ENCODE results near the gene MTG2.

The MTG2 gene

GRCh38 chr20:62163485-62163865 is 19.4 kb upstream of the MTG2 start:
- no peak for DNase-seq (ENCODE audit: low read depth)

GRCh38 chr20:62163986-62164762 is 18.7 kb upstream of the MTG2 start:
- DNase-seq (ENCODE audit: low read depth): no peak

GRCh38 chr20:62164879-62165761 is 17.7 kb upstream of the MTG2 start:
- no peak for DNase-seq (ENCODE audit: low read depth)

DNA sequence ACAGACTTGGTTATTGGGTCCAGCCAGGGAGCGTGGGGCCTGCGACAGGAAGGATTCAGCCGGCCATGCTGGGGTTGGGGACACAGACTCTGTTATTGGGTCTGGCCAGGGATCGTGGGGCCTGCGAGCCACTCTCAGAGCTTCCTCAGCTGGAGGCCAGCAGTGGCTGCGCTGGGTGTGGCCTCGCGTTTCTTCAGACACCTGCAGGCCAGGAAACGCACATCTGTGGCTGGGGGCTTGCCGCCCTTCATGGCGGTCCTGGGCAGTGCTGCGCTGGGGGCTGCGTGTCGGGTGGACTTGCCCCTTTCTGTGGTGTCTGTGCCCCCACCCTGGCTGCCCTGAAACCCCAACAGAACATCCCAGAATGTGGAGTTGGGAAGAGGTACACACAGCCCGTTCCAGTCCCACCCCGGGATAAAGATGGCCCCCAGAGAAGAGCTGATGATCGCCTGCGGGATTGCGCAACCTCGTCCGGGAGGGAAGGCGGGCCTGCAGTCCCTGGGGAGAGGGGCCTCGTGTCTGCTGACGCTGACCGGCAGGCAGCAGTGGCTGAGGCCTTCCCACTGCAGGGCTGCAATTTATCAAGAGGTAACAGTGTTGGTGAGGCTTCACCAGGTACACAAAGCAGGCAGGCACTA is 16.9 kb upstream of the MTG2 start:
- no peak for DNase-seq (ENCODE audit: low read depth)

DNA sequence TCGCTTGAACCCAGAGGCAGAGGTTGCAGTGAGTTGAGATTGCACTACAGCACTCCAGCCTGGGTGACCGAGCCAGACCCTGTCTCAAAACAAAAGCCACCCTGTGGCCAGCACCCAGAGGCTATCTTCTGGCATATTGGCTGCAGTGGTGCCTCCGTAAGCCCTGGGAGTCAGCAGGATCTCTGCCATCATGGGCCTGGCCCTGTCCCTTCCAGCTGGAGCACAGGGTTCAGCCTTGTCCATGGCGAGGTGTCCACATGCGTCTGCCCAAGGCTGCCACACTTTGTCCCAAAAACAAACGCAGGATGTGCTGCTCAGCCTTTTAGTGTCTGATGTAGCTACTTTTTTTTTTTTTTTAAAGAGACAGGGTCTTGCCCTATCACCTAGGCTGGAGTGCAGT is 15.4 kb upstream of the MTG2 start:
- DNase-seq (ENCODE audit: low read depth): no peak

- no peak for DNase-seq (ENCODE audit: low read depth)
Observed at GRCh38 chr20:62168061-62168460, 14.8 kb upstream of the MTG2 start.

DNA sequence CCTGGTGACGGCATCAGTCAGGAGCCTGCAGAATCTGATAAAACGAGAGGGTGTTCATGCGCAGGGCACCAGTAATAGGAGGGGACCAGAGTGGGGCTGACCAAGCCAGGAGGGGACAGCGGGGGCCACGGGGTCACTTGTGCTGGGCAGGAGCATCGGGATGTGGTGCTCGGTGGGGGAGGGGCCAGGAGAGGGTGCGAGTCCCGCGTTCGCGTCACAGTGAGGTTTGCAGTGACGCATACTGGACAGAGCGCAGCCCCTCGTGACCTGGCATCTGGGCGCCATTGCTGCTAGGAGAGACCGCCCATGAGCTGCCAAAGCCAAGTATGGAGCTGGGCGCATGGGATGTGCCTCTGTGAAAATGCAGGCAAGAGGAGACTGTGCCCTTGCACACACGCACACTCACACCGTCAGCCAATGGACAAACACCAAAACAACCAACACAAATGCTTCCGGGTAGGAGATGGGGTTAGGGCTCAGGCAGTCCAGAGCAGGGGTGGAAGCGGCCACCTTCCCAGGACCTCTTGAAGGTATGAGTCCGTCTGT is 13.9 kb upstream of the MTG2 start:
- no peak for DNase-seq (ENCODE audit: low read depth)

- no peak for DNase-seq (ENCODE audit: low read depth)
Observed at GRCh38 chr20:62170536-62170935, 12.3 kb upstream of the MTG2 start.

- no peak for DNase-seq (ENCODE audit: low read depth)
Observed at GRCh38 chr20:62171245-62171644, 11.6 kb upstream of the MTG2 start.

DNA sequence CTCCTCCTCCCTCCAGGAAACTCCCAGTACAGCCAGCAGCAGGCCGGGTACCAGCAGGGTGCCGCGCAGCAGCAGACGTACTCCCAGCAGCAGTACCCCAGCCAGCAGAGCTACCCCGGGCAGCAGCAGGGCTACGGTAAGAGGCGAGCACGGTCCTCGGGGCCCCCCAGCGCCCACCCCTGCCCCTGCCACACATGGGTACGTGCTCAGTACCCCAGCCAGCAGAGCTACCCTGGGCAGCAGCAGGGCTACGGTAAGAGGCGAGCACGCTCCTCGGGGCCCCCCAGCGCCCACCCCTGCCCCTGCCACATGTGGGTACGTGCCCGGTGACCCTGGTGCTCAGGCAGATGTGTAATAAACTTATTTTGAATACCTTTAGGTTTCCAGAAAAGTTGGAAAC is 10.2 kb upstream of the MTG2 start:
- DNase-seq (ENCODE audit: low read depth): no peak

- DNase-seq (ENCODE audit: low read depth): no peak
Observed at GRCh38 chr20:62174021-62174804, 8.6 kb upstream of the MTG2 start.

DNA sequence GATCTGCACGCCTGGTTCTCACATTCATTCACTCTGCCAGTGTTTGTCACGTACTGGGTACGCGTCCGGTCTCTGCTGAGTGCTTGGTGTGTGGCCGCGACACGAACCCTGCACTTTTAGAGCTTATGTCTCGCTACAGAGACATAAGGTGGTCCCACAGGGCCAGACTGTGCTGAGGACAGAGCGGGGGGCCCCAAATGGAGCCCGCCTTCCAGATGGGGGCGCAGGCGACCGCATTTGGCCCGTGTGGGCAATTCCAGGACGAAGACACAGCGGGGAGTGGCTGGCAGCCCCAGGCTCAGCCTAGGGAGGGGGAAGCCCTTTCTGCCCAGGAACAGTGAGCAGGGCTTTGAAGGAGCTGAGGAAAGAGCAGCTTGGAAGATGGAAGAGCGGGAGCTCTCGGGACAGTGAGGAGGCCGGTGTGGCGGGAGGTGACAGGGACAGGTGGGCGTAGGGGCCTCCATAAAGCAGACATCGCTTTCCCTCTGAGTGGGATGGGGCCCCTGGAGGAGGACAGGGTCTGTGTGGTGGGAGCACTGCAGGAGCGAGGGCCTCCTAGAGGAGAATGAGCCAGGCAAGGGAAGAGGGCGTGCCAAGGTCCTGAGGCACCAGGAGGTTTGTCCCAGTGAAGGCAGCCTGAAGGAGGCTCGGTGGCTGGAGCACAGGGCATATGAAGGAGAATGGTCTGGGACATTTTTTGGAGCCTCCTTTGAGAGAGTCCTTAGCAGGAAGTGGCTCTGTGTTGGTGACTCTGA is 7.8 kb upstream of the MTG2 start:
- no peak for DNase-seq (ENCODE audit: low read depth)

GRCh38 chr20:62175711-62176110 is 7.1 kb upstream of the MTG2 start:
- DNase-seq (ENCODE audit: low read depth): no peak

- DNase-seq (ENCODE audit: low read depth): no peak
Observed at GRCh38 chr20:62176866-62177265, 6.0 kb upstream of the MTG2 start.

GRCh38 chr20:62177307-62177706 is 5.5 kb upstream of the MTG2 start:
- no peak for DNase-seq (ENCODE audit: low read depth)

DNA sequence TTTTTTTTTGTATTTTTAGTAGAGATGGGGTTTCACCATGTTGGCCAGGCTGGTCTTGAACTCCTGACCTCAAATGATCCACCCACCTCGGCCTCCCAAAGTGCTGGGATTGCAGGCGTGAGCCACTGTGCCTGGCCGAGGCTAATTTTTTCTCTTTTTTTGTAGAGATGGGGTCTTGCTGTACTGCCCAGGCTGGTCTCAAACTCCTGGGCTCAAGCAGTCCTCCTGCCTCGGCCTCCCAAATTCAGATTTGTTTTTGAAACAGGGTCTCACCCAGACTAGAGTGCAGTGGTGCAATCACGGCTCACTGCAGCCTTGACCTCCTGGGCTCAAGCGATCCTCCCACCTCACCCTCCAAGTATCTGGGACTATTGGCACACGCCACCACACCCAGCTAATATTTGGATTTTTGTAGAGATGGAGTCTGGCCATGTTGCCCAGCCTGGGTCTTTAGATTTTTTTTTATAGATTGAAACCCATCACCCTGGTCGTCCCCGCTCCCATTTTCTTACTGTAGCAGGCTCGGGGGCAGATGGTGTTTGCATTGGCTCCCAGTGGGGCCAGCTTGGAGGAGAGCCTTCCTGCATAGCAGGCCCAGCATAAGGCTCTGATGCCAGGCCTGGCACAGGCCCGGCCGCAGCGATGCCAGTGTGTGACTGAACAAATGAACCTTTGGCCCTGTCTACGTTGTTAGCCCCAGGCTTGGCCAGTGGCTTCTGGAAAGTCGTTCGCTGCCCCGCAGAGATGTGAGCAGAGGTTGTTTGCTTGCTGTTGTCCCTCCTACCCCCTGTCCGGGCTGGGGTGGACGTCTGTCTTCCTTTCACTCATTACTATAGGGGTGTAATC is 4.3 kb upstream of the MTG2 start:
- no peak for DNase-seq (ENCODE audit: low read depth)

DNA sequence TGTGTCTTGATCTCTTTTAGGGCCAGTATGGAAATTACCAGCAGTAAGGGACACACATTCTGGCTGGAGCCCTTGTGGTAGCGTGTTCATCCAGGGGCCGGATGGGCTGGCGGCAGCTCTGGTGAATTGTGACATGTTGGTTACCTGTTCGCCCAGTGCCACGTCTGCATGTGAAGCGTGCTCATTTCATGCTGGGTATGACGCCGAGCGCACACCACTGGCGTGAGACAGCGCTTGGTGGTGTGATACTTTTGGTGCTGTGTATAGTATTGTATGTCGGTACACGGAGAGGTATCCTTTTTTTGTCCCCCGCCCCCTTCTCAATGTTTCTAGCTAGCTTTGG is 3.7 kb upstream of the MTG2 start:
- no peak for DNase-seq (ENCODE audit: low read depth)

DNA sequence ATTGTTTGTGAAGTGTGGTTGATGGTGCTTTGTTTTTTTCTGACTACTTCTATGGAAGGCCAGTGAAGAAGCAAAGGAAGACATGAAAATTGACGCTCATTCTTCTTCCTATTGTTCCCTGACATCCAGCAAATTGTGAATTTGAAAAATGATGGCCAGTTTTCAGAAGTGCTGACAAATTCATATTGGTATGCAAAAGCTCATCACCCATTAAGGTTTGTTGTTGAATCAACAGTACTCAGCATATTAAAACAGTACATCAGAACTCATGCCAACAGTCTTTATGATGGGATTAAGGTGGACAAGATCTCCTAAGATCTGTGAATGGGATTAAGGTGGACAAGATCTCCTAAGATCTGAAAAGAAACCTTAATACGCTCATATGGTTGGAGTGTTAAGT is 1.0 kb upstream of the MTG2 start:
- DNase-seq (ENCODE audit: low read depth): no peak

DNA sequence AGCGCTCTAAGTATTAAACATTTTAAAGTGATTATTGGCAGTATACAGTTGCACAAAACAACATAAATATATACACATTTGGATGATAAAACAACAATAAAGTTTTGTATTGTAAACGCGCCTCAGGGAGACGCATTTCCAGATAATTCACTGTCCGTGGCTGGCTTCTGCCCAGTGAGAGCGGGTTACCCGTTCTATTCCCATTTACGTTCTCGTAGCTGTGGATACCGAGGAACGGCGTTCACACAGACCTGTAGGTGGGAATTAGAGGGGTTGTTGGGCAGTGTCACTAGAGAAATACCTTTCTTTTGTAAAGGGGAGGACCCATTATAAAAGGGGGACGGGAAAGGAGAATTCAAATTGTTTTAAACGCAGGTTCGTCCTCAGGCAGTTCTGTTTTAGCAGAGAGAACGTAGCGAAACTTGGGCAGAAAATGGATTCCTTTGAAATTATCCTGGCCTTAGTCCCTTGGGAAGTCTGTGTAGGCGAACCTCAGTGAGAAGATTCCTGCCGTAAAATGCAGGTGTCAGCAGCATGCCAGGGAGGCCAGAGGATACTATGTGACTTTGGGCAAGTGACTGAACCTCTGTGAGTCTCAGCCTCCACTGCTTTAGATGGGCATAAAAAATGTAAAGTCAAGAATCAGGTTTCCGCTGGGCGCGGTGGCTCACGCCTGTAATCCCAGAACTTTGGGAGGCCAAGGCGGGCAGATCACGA is 756 bp downstream of the MTG2 start:
- DNase-seq (ENCODE audit: low read depth): no peak

DNA sequence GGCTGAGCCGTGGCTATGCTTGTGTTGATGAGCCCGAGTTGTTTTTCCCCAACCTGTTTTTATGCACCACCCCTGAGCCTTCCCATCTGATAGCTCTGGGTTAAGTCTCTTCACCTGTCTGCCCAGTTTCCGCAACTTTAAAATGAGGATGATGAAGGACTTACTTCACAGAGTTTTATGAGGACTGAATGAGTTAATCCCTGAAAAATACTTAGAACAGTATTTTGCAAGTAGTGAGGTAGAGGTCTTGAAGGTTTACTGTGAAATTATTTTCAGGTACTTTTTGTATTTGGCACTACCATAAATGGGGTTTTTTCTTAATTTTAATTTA is 3.2 kb downstream of the MTG2 start:
- DNase-seq (ENCODE audit: low read depth): no peak

Data from activated T-cell treated with anti-CD3 and anti-CD28 coated beads for 24 hours (primary cell).